Spleen (tissue), 7 donors: ENCODE results near the gene GCM1.

Source experiments
- POLR2A ChIP-seq, 3 donors: fragments of 450-650 bp; IDR thresholded peaks; one replicate each; pipeline ENCODE4 v1.5.1; 2017; ENCODE audit warnings: antibody characterized with exemption in 3 of 3, mild to moderate bottlenecking in 1 of 3
- POLR2AphosphoS5 ChIP-seq, 3 donors: sonication (generic); formaldehyde crosslinking; IDR thresholded peaks; one replicate each; pipeline ENCODE4 v1.5.1; 2017; ENCODE audit warnings: antibody characterized with exemption in 3 of 3
- TF ChIP-seq, protein P1 (sequence below), 11 experiments: fragments of 200-600 bp in 7 of 11; fragments of 450-650 bp in 4 of 11; sonication (generic) in 4 of 11; IDR thresholded peaks in 8 of 11; conservative IDR thresholded peaks in 3 of 11; 1 replicate in 7 of 11; 2 replicates in 4 of 11; pipeline versions ENCODE4 v1.4.0 to v1.8.0; 2016 to 2021; ENCODE audit warnings: antibody characterized with exemption in 11 of 11, inconsistent platforms in 4 of 11, mild to moderate bottlenecking in 1 of 11
- donor health status: DM: no; HTN: no; CAD: no; lungs with moderate emphysema.
- donor health status: DM: no; HTN: no; CAD: no.
- donor health status: DM: no; HTN: no; CAD: no.

DNA sequence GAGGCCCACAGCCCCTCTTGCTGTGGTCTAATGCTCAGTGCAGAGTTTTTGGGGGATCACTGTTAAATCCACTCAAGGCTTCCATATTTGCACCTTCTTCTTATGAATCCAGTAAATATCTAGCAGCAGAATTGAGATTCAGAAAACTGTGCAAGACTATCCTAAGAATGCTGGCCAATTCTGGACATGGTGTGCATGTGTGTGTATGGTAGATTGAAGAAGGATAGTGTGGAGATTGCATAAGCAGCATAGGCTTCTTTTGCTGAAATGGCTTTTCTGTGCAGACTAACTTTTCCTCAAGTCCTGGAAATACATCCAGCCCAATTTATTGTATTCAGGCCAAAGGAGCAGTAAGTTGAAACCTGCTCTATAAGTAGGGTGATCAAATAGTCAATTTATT, 43.7 kb downstream of the GCM1 start:
- TF ChIP-seq, protein P1, sequence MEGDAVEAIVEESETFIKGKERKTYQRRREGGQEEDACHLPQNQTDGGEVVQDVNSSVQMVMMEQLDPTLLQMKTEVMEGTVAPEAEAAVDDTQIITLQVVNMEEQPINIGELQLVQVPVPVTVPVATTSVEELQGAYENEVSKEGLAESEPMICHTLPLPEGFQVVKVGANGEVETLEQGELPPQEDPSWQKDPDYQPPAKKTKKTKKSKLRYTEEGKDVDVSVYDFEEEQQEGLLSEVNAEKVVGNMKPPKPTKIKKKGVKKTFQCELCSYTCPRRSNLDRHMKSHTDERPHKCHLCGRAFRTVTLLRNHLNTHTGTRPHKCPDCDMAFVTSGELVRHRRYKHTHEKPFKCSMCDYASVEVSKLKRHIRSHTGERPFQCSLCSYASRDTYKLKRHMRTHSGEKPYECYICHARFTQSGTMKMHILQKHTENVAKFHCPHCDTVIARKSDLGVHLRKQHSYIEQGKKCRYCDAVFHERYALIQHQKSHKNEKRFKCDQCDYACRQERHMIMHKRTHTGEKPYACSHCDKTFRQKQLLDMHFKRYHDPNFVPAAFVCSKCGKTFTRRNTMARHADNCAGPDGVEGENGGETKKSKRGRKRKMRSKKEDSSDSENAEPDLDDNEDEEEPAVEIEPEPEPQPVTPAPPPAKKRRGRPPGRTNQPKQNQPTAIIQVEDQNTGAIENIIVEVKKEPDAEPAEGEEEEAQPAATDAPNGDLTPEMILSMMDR (IDR thresholded peaks at IDR 0.05 in 8 of 11, conservative IDR thresholded peaks at IDR 0.05 in 3 of 11), result no peak
- TF ChIP-seq POLR2A (IDR thresholded peaks at IDR 0.05) (no peak), POLR2AphosphoS5 (IDR thresholded peaks at IDR 0.05) (no peak)
